SK-N-SH (cell line): ENCODE data around the gene EOLA2.
"Not testable (repeated sequence)": the region's sequence is repeated elsewhere in the genome, so short reads cannot be mapped to it uniquely, and the experiment has no call there.

Source experiments
- GATA2 ChIP-seq: sonication (generic); formaldehyde crosslinking; IDR thresholded peaks from 2 replicates; pipeline ENCODE4 v1.5.0; 2020; ENCODE audit warnings: mild to moderate bottlenecking, missing genetic modification reagents
- RXRA ChIP-seq: IDR thresholded peaks from 2 replicates; pipeline ENCODE4 v1.4.0; 2012; ENCODE audit warnings: low read depth, mild to moderate bottlenecking, borderline replicate concordance
- TF ChIP-seq, protein P1 (sequence below): IDR thresholded peaks from 2 replicates; pipeline ENCODE4 v1.4.0; 2012; ENCODE audit warnings: low read depth
- TF ChIP-seq, protein P2 (sequence below): fragments of 150-350 bp; IDR thresholded peaks from 2 replicates; pipeline ENCODE4 v1.6.1; 2017; ENCODE audit warnings: antibody characterized with exemption, low read length, low read depth, borderline replicate concordance
- TF ChIP-seq, protein P3 (sequence below): IDR thresholded peaks from 2 replicates; pipeline ENCODE4; 2012
- TF ChIP-seq, protein P4 (sequence below): fragments of 200-600 bp; sonication (generic); IDR thresholded peaks from 2 replicates; pipeline ENCODE4 v1.6.1; 2017; ENCODE audit warnings: antibody characterized with exemption, mild to moderate bottlenecking, moderate library complexity
- TF ChIP-seq, protein P5 (sequence below): IDR thresholded peaks from 2 replicates; pipeline ENCODE4 v1.6.1; 2012; ENCODE audit warnings: mild to moderate bottlenecking, low read depth, low read length, moderate library complexity

DNA sequence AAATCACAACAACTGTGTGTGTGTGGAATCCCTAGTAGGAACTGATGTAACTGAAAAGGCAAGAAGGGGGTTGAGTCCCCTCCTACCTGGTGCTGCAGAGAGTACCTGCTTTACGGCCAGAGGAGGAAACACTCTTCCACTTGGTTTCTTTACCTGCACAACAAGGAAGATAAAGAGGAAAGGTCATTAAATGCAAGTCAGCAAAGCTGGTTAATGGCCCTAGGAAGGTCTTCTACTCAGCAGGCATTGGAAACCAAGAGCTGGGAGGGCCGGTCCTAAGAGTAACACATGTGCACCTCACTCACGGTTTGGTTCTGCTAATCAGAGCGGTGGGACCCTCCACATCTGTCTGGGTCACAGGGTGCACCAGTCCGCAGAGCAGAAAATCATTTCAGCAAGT is 963 bp downstream of the EOLA2 start:
- TF ChIP-seq, protein P1, sequence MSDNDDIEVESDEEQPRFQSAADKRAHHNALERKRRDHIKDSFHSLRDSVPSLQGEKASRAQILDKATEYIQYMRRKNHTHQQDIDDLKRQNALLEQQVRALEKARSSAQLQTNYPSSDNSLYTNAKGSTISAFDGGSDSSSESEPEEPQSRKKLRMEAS: not testable (repeated sequence)
- TF ChIP-seq, protein P2, sequence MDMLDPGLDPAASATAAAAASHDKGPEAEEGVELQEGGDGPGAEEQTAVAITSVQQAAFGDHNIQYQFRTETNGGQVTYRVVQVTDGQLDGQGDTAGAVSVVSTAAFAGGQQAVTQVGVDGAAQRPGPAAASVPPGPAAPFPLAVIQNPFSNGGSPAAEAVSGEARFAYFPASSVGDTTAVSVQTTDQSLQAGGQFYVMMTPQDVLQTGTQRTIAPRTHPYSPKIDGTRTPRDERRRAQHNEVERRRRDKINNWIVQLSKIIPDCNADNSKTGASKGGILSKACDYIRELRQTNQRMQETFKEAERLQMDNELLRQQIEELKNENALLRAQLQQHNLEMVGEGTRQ: not testable (repeated sequence)
- TF ChIP-seq, protein P3, sequence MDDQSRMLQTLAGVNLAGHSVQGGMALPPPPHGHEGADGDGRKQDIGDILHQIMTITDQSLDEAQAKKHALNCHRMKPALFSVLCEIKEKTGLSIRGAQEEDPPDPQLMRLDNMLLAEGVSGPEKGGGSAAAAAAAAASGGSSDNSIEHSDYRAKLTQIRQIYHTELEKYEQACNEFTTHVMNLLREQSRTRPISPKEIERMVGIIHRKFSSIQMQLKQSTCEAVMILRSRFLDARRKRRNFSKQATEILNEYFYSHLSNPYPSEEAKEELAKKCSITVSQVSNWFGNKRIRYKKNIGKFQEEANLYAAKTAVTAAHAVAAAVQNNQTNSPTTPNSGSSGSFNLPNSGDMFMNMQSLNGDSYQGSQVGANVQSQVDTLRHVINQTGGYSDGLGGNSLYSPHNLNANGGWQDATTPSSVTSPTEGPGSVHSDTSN: not testable (repeated sequence)
- TF ChIP-seq, protein P4, sequence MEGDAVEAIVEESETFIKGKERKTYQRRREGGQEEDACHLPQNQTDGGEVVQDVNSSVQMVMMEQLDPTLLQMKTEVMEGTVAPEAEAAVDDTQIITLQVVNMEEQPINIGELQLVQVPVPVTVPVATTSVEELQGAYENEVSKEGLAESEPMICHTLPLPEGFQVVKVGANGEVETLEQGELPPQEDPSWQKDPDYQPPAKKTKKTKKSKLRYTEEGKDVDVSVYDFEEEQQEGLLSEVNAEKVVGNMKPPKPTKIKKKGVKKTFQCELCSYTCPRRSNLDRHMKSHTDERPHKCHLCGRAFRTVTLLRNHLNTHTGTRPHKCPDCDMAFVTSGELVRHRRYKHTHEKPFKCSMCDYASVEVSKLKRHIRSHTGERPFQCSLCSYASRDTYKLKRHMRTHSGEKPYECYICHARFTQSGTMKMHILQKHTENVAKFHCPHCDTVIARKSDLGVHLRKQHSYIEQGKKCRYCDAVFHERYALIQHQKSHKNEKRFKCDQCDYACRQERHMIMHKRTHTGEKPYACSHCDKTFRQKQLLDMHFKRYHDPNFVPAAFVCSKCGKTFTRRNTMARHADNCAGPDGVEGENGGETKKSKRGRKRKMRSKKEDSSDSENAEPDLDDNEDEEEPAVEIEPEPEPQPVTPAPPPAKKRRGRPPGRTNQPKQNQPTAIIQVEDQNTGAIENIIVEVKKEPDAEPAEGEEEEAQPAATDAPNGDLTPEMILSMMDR: not testable (repeated sequence)
- TF ChIP-seq RXRA; GATA2 (CRISPR knock-in tag): not testable (repeated sequence)
- TF ChIP-seq, protein P5, sequence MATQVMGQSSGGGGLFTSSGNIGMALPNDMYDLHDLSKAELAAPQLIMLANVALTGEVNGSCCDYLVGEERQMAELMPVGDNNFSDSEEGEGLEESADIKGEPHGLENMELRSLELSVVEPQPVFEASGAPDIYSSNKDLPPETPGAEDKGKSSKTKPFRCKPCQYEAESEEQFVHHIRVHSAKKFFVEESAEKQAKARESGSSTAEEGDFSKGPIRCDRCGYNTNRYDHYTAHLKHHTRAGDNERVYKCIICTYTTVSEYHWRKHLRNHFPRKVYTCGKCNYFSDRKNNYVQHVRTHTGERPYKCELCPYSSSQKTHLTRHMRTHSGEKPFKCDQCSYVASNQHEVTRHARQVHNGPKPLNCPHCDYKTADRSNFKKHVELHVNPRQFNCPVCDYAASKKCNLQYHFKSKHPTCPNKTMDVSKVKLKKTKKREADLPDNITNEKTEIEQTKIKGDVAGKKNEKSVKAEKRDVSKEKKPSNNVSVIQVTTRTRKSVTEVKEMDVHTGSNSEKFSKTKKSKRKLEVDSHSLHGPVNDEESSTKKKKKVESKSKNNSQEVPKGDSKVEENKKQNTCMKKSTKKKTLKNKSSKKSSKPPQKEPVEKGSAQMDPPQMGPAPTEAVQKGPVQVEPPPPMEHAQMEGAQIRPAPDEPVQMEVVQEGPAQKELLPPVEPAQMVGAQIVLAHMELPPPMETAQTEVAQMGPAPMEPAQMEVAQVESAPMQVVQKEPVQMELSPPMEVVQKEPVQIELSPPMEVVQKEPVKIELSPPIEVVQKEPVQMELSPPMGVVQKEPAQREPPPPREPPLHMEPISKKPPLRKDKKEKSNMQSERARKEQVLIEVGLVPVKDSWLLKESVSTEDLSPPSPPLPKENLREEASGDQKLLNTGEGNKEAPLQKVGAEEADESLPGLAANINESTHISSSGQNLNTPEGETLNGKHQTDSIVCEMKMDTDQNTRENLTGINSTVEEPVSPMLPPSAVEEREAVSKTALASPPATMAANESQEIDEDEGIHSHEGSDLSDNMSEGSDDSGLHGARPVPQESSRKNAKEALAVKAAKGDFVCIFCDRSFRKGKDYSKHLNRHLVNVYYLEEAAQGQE: not testable (repeated sequence)
